Dermis lymphatic vessel endothelial cell (primary cell): Measurements from ENCODE around the gene PRR15. TPM values are rescaled to one million over a fixed set of nuclear protein-coding genes. Genes with fewer than 3 reads are reported as not detected.

Source experiments
- total RNA-seq: library from RNA; depleted of rRNA; stranded (reverse); fragments of >200 nt; gene quantifications from 2 replicates; pipeline ENCODE4 v1.2.1, GENCODE V29; 2014

Gene PRR15
- under 0.01 and 0.09 TPM in 2 replicates for total RNA-seq

GRCh38 chr7:29563590-29564495 lies at the start of gene PRR15:
TSS of gene PRR15 (plus strand) at chr7:29563835. CDS start at chr7:29566330, 2,495 bp downstream.

Other genes with a start within 250 kb of the PRR15 start
- gene WIPF3, start 242.7 kb downstream of the PRR15 start, total RNA-seq = not detected in 2 replicates